GM11168 (cell line): Measurements from ENCODE around the gene MRGPRE.
"Not testable (repeated sequence)": the region's sequence is repeated elsewhere in the genome, so short reads cannot be mapped to it uniquely, and the experiment has no call there.

Experiments
- in situ Hi-C: fragments of 300-500 bp; cut with MboI; formaldehyde crosslinking; loops from one replicate; pipeline ENCODE4 v1.12.0; 2022; ENCODE audit warnings: low sequenced_read_pairs; ENCODE audit not compliant: unreplicated experiment

The MRGPRE gene

GRCh38 chr11:3231851-3232744 is at the start of gene MRGPRE:
Gene MRGPRE (minus strand): TSS chr11:3232417. CDS start chr11:3228799, 3,618 bp downstream.
- in situ Hi-C loops, result no loop called here

GRCh38 chr11:3281146-3281545 is 48.9 kb upstream of the MRGPRE start:
- in situ Hi-C loops, result not testable (repeated sequence)

GRCh38 chr11:3280662-3281061 is 48.4 kb upstream of the MRGPRE start:
- in situ Hi-C loops, result not testable (repeated sequence)

DNA sequence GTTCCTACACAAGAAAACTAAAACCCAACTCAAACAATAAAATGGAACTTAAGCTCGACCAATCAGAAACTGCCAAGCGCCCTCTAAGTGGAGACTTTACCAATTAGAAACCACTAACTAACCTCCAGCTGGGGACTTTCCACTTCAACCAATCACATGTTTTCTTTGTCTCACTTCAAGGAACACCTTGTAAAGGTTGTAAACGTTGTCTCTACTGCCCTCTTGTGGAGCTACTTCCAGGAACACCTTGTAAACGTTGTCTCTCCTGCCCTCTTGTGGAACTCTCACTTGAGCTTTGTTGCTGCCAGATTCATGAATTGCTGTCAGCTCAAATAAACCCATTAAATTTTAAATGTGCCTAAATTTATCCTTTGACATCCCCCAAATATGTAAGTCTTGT is 46.7 kb upstream of the MRGPRE start:
- in situ Hi-C loops, result not testable (repeated sequence)

DNA sequence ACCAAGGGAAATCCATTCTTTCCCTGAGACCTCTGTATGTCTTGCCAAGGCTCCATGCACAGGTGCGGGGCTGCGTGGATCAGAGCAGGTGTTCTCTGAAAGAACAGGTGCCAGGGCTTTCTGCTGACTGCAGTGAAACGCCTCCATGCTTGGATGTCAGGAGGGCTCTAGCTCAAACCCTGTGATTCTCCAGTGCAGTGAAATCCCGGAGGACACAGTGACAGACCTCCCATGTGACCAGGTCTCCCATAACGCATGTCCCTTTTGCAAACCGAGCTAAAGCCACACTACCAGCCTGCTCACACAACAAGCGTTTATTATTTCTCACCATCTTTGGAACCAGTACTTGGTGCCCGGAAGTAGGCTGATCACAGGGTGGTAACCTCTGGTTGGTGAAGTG is 41.4 kb upstream of the MRGPRE start:
- in situ Hi-C loops, result not testable (repeated sequence)

DNA sequence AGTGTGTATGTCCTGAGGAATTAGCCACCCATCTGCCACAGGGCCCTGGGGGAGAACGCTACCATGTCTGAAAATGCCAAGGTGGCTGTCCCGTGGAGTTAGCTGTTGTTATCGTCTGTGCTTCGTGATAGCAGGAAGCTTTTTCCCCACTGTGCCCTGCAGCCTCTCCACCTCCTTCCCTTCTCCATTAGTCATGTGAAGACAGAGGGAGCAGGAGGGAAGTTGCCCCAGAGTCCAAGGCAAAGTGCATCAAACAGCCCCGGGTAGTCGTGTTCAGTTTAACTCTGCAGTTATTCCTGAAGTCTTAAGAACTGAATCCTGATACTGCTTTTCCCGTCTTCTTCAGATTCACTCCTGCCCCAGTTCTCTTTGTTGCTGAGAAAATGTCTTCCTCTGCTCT is 30.3 kb upstream of the MRGPRE start:
- in situ Hi-C loops, result not testable (repeated sequence)

- in situ Hi-C loops, result not testable (repeated sequence)
Observed at GRCh38 chr11:3261831-3262230, 29.6 kb upstream of the MRGPRE start.

- in situ Hi-C loops, result not testable (repeated sequence)
Observed at GRCh38 chr11:3257509-3257908, 25.3 kb upstream of the MRGPRE start.

- in situ Hi-C loops, result not testable (repeated sequence)
Observed at GRCh38 chr11:3255241-3255640, 23.0 kb upstream of the MRGPRE start.

- in situ Hi-C loops, result not testable (repeated sequence)
Observed at GRCh38 chr11:3254773-3255172, 22.6 kb upstream of the MRGPRE start.

- in situ Hi-C loops, result loop anchor here (10.0 kb wide), 1 partner anchor 50 kb away; no protein-coding TSS in a partner anchor
Observed at GRCh38 chr11:3245071-3245470, 12.9 kb upstream of the MRGPRE start.

DNA sequence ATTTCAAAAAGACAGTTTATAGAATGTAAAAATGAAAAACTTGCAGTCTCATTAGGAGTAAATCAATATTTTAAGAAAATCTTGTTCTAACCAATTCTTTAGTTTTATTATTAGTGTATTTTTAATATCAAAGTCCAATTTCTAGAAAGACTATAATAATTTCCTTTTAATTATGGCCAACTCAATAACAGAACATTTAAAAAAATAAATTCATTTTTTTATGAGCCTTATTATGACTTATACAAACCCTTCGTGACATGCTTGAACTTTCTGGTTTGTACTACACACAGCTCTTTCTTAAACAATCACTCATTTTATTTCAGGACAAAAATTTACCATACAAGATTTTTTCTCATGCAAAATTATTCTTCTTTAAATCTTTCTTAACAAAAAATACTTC is 11.7 kb upstream of the MRGPRE start:
- in situ Hi-C loops, result loop anchor here (10.0 kb wide), 1 partner anchor 51 kb away; no protein-coding TSS in a partner anchor

DNA sequence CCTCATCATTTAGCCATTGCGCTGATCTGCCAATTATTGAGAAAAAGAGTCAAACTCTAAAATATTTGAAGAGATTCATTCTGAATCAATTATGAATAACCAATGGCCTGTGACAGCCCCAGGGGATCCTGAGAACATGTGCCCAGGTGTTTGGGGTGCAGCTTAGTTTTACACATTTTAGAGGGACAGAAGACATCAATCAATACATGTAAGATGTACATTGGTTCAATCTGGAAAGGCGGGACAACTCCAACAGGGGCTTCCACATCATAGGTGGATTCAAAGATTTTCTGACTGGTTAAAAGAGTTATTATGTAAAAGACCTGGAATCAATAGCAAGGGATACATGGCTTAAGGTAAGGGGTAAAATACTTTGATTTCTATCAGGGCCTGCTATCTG is 4.9 kb upstream of the MRGPRE start:
- in situ Hi-C loops, result no loop called here

GRCh38 chr11:3234846-3235245 is 2.6 kb upstream of the MRGPRE start:
- in situ Hi-C loops, result no loop called here

- in situ Hi-C loops, result no loop called here
Observed at GRCh38 chr11:3232956-3233355, 739 bp upstream of the MRGPRE start.

DNA sequence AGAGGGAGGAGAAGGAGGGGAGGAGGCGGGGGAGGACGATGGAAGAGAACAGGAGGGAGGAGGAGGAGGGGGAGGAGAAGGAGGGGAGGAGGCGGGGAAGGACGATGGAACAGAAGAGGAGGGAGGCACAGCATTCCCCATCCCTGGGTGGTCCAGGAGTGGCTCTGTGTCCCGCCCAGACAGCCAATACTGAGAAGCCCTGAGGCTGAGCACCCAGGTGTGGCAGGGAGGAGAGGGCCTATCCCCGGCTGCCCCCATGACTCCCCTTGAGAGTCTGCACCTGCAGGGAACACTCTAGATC is 717 bp downstream of the MRGPRE start:
- in situ Hi-C loops, result no loop called here

- in situ Hi-C loops, result no loop called here
Observed at GRCh38 chr11:3230636-3231549, 1.3 kb downstream of the MRGPRE start.

DNA sequence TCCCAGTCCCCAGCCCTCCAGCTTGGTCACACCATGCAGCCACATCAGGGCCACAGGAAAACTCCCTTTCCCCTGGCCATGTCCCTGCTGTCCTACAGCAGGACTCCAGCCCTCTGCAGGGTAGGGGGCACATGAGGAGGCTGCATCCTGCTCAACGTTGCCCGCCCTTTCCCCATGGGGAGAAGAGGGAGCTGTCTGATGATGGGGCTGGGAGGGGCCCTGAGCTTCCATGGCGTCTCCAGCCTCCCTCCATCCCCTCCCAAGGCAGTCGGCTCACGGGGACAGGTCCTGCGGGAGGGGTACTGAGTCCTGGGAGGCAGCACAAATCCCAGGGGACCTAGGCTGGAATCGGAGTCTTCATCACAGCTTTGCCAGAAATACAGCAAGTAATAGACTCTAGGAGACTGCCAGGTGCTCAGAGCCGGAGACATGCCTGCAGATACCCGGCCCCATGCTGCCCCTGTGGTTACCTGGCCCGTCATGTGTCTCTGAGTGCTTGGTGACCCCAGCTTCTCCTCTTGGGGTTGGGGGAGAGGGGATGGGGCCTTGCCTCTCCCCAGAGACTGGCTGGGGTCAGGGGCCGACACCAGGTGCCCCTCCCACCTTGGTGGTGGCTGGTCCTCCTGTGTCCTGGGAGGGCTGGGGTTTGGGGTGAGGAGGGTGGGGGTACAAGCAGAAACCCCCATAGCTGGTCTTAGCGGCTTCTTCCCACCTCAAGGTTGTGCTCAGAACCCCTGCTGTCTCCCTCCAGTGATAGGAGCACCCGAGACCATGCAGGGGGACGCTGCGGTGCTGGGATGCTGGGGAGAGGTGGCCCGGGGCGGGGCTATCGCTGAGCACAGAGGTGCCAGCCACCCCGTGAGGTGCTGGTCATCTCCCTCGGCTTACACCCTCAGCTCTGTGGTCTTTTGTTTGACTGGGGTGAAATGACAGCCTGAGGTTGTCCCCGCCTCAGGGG is 2.3 kb downstream of the MRGPRE start:
- in situ Hi-C loops, result no loop called here

DNA sequence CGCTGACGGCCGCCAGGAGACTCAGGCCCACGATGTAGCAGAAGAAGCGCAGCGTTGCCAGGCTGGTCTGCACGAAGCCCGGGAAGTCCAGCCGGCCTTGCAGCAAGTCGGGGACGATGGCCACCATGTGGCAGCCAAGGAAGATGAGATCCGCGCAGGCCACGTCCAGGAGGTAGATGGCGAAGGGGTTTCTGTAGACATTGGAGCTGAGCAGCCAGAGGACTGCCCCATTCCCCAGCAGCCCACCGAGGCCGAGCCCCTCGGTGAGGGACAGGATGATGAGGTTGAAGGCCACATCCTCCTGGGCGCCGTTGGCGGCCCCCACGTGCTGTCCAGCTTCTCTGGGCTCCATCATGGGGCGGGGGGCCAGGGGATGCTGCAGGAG is 3.8 kb downstream of the MRGPRE start:
- in situ Hi-C loops, result no loop called here
